Uterus (tissue), 2 donors: ENCODE measurements around the gene UGT1A6.

Experiments used
- CTCF ChIP-seq, 4 experiments: fragments of 200-600 bp in 2 of 4; fragments of 450-650 bp in 2 of 4; sonication (generic) in 2 of 4; IDR thresholded peaks; one replicate each; pipeline ENCODE4 v1.5.1; 2016 to 2019; ENCODE audit warnings: antibody characterized with exemption in 4 of 4, mild to moderate bottlenecking in 2 of 4, moderate library complexity in 1 of 4
- POLR2A ChIP-seq, 2 donors: fragments of 450-650 bp; IDR thresholded peaks; one replicate each; pipeline ENCODE4 v1.6.1; 2016; ENCODE audit warnings: antibody characterized with exemption in 2 of 2, mild to moderate bottlenecking in 1 of 2, moderate library complexity in 1 of 2

GRCh38 chr2:233684640-233685039, 8.1 kb upstream of the UGT1A6 start:
- TF ChIP-seq POLR2A (IDR thresholded peaks at IDR 0.05) = no peak
- no peak for TF ChIP-seq CTCF (IDR thresholded peaks at IDR 0.05)
